Activated CD4-positive, alpha-beta T cell treated with anti-CD3 and anti-CD28 coated beads, Interleukin-2, amount 50 U/mL, for 1 hour (primary cell): Measurements from ENCODE around the gene DCST1.

ENCODE experiments used
- DNase-seq: peaks from one replicate; pipeline ENCODE4 v3.0.0-alpha.2; 2020

DCST1 gene

DNA sequence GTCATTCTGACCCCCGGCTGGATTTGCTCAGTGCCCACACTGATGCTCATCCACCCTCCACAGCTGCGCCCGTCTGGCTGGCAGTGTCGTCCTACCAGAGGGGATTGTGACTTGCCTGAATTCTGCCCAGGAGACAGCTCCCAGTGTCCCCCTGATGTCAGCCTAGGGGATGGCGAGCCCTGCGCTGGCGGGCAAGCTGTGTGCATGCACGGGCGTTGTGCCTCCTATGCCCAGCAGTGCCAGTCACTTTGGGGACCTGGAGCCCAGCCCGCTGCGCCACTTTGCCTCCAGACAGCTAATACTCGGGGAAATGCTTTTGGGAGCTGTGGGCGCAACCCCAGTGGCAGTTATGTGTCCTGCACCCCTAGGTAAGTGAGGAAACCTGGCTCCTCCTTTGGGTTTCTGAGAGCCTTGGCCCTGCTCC is 24.2 kb downstream of the DCST1 start:
- no peak for DNase-seq

GRCh38 chr1:155060736-155061135 is 27.1 kb downstream of the DCST1 start:
- no peak for DNase-seq

GRCh38 chr1:155061381-155062150 is 27.9 kb downstream of the DCST1 start:
- peak; percentile 97 for DNase-seq

DNA sequence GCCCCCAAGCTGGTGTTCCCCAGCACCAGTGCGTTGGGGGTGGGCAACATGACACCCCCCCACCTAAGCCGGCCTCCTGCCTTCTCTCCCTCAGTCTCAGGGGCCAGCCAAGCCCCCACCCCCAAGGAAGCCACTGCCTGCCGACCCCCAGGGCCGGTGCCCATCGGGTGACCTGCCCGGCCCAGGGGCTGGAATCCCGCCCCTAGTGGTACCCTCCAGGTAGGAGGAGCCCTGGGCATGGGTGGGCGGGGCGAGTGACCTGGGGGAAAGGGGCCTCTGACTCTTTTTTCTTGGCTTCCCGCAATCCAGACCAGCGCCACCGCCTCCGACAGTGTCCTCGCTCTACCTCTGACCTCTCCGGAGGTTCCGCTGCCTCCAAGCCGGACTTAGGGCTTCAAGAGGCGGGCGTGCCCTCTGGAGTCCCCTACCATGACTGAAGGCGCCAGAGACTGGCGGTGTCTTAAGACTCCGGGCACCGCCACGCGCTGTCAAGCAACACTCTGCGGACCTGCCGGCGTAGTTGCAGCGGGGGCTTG is 28.6 kb downstream of the DCST1 start:
- DNase-seq = no peak

DNA sequence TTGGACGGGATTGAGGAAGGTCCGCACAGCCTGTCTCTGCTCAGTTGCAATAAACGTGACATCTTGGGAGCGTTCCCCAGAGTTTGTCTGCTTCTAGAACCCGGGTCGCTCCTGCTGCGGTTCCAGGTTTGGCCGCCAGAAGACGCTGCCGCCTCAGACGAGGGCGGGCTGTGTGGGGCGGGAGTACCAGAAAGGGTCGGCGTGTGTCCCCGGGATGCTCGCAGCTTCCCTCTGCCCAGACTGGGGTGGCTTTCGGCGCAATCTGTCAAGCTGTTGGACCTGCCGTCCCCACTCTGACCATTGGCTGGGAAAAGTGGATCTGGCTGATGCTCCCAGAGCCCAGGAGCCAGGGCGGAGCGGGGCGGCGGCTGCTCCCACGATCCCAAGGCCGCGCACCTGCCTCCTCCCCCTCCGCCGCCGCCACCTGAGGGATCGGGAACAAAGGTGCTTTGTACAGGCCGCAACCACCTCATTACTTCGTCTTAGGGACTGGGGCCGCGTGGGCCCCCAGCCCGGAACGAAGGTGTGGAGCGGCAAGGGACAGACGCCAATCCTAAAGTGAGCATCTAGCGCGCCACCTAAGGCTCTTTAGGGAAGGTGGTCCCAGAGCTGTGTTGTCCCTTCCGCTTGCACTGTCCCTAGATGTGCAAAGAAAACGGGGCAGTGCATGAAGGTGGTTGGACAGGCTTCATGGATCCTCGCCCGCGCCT is 29.2 kb downstream of the DCST1 start:
- DNase-seq = peak; percentile 76

DNA sequence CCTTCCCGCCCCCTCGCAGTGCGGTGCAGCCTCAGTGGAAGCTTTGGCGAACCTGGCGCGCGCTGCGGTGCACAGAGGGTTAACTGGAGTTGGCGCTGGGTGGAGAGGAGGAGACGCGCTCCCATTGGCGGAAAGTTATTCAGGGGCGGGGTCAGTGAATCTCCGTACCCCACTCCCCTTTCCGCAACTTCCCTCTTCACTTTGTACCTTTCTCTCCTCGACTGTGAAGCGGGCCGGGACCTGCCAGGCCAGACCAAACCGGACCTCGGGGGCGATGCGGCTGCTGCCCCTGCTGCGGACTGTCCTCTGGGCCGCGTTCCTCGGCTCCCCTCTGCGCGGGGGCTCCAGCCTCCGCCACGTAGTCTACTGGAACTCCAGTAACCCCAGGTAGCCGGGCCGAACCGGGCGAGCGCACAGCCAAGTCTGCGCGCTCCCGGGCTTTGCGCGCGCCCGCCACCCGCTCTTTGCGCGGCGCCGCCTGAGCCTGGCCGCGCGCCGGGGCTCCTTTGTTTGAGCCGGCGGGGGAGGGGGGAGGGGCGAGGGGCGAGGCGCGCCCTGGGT is 30.0 kb downstream of the DCST1 start, which contains the start of gene EFNA4:
Gene EFNA4, plus strand, starts transcription at position 191 of the 561 bp plus-strand sequence. Its CDS starts 84 bp downstream, at position 275.
- peak; percentile 81 for DNase-seq

DNA sequence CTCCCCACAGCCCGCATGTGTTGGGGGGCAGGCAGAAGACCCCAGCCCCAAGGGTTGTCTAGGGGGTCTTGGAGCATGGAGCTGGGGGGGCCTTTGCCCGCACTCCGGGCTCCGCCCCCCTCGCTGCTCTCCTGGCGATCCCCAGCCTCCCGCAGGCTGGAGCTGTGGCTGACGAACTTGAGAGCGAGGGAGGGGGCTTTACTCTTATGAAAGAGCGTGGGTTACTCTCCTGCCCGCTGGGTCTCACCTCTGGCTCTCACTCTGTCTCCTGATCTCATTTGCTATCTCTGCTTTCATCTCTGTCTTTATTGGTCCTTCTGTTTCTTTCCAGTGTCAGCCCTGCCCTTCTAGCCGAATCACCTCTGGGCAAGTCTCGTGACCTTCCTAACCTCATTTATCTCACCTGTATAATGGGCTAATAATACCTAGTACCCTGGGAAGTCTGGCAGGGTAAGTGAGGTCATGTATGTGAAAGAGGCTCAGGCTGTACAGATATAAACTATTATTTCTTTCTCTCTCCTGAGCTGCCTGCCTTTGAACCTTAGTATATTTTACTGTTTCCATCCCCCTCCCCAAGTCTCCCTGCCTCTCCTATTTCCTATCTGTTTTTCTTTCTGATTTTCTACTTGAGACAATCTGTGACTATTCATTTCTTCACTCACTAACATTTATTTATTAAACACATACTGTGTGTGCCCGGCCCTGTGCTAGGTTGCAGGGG is 30.6 kb downstream of the DCST1 start:
- no peak for DNase-seq

DNA sequence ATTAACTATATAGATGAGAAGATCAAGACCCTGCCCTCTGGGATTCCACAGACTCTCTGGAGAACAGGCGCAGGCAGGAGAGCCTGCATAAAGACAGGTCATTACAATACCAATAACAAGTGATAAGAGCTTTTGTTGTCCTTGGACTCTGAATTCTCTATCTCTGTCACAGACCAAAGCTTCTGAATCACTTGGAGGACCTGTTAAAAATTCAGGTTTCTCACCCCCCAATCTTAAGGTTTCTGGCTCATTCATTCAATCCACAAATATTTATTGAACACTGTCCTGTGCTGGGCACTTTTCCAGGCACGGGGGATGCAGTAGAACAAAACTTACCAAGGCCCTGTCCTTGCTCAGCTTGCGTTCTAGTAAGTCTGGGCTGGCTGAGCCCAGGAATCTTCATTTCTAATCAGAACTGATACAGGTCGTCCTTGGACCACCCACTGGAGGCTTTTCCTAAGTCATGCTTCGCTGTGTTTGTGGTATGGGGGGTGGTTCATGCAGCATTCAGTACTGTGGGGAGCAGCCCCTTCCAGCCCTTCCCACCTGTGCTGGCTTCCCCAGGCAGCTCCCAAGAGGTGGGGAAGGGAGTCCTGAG is 31.3 kb downstream of the DCST1 start:
- no peak for DNase-seq

DNA sequence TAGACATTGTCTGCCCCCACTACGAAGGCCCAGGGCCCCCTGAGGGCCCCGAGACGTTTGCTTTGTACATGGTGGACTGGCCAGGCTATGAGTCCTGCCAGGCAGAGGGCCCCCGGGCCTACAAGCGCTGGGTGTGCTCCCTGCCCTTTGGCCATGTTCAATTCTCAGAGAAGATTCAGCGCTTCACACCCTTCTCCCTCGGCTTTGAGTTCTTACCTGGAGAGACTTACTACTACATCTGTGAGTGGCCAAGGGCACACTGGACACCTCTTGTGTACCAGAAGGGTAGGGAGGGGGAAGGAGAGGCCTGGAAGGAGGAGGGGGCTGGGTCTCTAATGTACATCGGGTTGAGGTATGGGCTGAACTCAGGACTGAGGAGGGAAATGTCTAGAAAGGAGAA is 33.2 kb downstream of the DCST1 start:
- no peak for DNase-seq

GRCh38 chr1:155068599-155068998 is 35.0 kb downstream of the DCST1 start:
- DNase-seq = no peak

- no peak for DNase-seq
These were observed 36.0 kb downstream of the DCST1 start for GRCh38 chr1:155069551-155070157.

DNA sequence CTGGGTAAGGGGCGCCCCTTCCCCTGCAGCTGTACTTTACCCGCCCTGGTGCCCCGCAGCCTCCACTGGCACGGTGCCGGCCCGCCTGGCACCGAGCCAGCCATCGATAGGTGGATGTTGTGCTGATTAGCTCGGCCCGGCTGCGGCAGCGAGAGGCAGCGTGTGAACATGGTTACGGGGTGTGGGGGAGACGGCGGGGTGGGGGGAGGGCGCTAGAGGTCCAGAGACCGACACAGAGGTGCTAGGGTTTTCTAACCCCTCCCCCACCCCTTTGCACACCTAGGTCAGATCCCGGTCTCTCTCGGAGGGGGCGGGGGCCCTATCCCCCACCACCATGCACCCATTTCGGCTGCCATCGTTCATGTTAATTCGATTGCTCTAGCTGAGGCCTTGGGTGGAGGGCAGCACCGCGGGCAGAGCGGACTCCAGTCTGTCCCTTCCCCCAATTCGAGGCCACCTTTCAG is 36.6 kb downstream of the DCST1 start:
- no peak for DNase-seq

DNA sequence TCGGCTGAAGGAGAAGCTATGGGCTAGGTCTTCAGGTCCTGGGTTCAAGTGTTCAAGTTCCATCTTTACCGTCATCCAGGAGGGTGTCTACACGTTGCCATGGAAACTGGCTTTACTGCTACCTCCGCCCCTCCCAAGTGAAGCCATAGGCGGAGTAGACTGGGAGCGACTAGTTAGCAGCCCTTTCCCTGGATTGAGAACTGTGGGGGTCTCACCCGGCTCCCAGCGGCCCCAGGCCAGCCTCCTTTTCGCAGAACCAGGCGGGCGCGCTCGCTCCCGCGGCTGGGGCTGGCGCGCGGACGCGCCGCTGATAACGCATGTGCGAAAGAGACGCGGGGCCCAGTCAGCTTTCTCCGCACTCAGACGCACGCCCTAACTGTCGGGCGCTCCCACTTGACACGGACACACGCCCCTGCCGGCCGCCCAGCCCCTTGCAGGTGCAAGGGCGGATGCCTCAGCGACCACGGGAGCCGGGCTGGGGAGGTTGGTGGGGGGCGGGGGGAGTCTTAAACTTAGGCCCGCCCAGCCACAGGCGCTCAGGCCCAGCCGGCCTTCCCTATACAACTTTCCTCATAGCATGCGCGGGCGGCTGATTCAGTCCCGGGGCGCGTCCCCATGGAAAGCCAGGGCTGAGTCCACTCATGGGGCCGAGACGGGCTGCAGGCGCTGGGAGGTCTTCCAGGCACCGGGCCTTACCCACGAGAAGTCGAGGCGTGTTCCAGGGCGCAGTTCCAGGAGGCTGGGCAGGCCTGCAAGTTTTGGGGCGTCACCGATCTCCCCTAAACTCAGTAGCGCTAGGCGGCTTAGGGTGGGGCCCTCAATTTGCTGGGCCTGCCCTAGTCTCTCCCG is 37.3 kb downstream of the DCST1 start:
- peak; percentile 78 for DNase-seq

- DNase-seq = no peak
These were observed 38.1 kb downstream of the DCST1 start for GRCh38 chr1:155071701-155072100.

DNA sequence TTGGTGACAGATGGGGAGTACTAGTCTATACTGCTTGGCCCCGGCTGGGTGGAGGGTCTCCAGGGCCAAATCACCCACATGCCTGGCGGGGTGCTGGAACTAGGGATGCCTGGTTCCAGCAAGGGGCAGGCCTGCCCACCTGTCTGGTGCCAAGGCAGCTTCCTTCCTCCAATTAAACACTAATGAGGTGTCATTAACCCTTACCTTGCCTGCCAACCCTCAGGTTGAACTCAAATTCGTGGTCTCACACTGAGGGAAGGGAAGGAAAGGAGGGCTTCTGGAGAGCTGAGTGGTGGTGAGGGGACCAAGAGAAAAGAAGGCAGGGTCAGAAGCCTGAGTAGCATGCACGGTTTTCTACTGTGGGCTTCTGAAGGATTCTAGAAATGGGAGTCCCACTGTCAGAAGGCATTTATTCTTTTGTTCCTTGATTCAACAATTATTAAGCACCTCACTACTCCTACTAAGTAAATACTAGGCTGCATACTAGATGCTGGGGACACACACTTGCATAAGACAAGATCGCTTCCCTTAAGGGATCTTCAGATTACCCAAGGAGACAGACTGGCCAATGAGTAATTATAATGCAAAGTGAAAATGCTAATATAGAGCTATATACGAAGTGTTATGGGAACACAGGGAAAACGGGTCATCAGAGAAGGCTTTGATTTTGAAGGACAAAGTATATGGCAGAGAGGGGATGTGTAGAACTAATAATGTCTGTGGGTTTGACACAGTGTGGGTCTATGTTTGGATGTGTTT is 39.1 kb downstream of the DCST1 start:
- no peak for DNase-seq

DNA sequence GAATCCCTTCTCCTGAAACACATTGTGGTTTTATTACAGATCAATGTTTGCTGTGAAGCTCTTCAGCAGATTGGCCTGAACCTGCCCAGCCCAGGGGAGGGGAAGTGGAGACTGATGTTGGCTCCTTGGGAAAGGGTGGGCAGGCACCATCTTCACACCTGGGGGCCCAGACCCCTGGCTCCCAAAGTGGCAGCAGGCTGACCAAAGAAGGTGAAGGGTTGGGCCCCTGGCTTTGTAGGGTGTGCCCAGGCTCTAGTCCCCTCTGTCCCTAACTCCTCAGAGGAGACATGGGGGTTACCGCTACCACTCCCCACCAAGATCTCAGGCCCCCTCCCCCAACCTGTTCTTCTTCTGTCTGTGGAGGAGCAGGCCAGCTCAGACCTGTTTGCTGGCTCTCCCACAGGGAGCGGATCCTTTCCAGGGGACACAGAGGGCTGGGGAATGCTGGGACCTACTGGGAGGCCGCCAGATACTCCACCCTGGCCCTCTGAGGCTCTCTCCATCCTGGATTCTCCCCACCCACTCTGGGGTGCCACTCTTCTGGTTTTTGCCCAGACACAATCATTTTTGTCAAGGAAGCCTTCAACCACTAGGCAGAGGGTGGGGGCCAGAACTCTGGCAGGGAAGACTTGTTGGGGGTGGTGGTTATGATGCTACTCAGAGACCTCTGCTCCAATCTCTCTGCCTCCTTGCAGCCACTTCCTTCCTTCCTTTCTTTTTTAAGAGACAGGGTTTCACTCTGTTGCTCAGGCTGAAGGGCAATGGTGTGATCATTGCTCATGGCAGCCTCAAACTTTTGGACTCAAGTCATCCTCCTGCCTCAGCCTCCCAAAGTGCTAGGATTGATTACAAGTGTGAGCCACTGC is 40.0 kb downstream of the DCST1 start:
- DNase-seq = no peak

GRCh38 chr1:155075535-155075934 is 41.9 kb downstream of the DCST1 start:
- DNase-seq = no peak

DNA sequence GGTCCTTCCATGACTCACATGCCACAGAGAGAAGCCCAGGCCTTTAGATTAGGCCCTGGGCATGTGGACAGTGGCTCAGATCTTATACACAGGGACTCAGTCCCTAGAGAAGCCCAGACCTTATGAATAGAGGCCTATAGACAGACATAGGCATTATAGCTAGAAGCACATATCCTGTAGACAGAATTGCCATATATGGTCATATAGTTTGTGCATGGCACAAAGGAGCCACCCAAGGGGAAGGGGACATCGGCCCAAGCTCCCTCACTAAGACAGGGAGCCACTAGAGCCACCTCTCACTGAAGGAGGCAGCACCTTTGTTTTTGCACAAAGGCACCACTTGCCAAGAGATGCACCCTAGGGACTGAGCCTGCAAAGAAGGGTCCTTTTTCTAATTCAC is 42.7 kb downstream of the DCST1 start:
- no peak for DNase-seq

DNA sequence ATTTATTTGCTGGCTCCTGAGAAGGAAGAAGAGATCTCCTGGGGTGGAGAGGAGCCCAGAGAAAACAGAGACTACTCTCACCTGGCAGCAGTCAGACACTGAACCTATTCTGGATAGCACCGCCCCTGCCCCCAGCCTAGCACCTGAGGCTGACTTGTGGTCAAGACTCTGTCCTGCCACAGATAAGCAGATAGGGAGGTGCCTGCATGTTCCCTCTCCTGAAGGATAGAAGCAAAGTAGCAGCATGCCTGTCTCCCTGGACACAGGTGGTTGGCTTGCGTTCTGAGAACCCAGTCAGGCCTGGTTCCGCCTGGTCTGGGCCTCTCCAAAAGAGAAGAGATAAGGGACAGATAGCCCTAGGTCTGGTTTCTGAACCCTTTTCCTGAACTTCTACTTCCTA is 43.7 kb downstream of the DCST1 start:
- no peak for DNase-seq
